Left renal cortex interstitium (tissue), 4 donors: ENCODE results near the gene LCNL1. TPM values are rescaled to one million over a fixed set of nuclear protein-coding genes. Genes with fewer than 3 reads are reported as not detected.

ENCODE experiments used
- DNase-seq, 4 donors: peaks; one replicate each; pipeline ENCODE4 v3.0.0-alpha.2; 2013; ENCODE audit warnings: low read depth in 4 of 4, low spot score in 2 of 4, missing footprints in 1 of 4
- polyA plus RNA-seq, 4 donors: library from polyadenylated mRNA; unstranded; fragments of 120-200 nt; gene quantifications; one replicate each; pipeline ENCODE4 v1.2.1, GENCODE V29; 2013; ENCODE audit not compliant: insufficient read length in 4 of 4

Gene LCNL1
- polyA plus RNA-seq, 4 donors, result 0.08 to 0.41 (median 0.17) TPM; not detected in 1

DNA sequence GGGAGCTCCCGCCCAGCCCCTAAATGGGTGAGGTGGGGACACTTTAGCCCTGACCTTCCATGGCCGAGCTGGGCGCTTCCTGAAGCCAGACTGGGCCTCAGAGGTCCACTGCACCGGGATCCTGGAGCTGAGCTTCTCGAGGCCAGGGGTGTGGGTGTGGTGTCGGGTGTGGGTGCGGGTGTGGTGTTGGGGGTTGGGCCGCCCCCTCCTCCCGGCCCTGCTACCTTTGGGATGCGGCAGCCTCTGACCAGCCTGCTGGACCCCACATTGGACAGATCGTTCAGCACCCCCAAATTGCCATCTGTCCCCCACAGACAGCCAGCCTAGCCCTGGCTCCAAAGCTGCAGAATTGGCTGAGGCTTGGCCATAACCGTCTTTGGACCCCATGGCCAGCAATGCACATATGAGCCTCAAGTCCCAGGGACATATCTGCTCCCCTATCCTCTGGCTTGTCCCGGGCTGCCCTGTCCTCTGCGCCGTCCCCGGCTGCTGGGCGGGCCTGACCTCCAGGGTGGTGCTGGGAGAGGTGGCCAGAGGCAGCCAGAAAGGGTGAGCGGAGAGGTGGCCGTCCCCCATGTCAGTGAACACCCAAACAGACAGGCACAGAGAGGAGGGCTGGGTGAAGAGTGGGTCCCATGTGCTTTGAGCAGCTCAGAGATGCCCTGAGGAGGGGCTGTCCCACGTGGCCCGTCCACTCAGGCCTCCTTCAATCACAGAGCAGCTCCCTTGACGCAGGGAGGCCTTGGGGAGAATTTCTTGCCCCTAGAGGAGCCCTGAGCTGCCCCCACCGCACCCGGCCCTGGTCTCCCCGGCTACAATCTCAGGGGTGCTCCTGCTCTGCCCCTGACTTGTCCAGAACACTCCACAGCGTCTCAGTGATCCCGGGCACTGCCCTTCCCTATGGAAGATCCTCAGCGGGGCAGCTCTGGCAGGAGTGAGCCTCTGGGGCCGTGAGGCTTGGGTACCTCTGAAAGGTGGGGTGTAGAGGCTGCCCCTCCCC, 8.9 kb upstream of the LCNL1 start:
- DNase-seq, result no peak

GRCh38 chr9:136974817-136975535, 7.8 kb upstream of the LCNL1 start:
- no peak for DNase-seq

GRCh38 chr9:136975644-136976043, 7.1 kb upstream of the LCNL1 start:
- DNase-seq, result no peak

DNA sequence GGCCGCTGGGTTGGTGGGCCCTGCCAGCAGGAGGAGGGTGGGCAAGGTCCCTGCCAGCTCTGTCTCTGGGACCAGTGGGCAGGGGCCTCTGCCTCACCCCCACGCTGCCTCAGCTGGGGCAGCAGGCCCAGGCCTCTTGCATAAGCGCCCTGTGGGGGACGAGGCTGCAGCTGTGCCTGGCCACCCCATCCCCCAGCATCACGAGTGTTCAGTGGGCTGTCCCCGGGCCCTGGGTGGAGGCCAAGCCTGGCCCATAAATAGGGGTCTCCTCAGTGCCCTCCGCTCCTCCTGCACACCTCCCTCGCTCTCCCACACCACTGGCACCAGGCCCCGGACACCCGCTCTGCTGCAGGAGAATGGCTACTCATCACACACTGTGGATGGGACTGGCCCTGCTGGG, 5.6 kb upstream of the LCNL1 start, which contains the start of gene PTGDS:
Gene PTGDS (plus strand): TSS at position 282 of the 400 bp plus-strand sequence. CDS start 75 bp downstream, at position 357.
- DNase-seq, result no peak

- no peak for DNase-seq
Measured at GRCh38 chr9:136977649-136978072, 5.1 kb upstream of the LCNL1 start.

DNA sequence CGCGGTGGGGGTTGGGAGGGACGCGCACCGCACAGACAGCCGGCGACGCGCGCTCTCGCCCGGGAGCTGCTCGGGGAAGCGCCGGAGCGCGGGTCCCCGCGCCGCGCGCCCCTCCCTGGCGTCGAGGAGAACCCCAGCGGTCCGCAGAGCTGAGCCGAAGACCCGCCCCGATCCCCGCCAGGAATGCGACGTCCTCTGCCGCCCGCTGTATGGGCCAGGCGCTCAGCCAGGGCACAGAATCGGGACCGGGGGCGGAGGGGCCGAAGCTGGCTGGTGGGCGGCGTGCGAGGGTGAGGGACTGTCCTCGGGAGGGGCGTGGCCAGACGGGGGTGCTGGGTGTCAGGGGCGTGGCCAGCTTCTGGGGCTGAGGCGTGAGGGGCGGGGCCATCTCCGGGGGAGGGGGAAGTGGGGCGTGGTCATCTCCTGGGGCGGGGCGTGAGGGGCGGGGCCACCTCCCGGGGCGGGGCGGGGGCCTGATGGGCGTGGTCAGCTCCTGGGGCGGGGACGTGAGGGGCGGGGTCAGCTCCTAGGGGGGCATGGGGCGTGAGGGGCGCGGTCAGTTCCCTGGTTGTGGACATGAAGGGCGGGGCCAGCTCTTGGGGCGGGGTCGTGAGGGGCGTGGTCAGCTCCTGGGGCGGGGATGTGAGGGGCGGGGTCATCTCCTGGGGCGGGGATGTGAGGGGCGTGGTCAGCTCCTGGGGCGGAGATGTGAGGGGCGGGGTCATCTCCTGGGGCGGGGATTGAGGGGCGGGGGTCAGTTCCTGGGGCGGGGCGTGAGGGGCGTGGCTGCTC, 4.5 kb upstream of the LCNL1 start:
- DNase-seq, result peak in 2 of 4 donors; percentile 34 to 38

- no peak for DNase-seq
Measured at GRCh38 chr9:136978865-136979544, 3.8 kb upstream of the LCNL1 start.

- no peak for DNase-seq
Measured at GRCh38 chr9:136979769-136980587, 2.8 kb upstream of the LCNL1 start.

DNA sequence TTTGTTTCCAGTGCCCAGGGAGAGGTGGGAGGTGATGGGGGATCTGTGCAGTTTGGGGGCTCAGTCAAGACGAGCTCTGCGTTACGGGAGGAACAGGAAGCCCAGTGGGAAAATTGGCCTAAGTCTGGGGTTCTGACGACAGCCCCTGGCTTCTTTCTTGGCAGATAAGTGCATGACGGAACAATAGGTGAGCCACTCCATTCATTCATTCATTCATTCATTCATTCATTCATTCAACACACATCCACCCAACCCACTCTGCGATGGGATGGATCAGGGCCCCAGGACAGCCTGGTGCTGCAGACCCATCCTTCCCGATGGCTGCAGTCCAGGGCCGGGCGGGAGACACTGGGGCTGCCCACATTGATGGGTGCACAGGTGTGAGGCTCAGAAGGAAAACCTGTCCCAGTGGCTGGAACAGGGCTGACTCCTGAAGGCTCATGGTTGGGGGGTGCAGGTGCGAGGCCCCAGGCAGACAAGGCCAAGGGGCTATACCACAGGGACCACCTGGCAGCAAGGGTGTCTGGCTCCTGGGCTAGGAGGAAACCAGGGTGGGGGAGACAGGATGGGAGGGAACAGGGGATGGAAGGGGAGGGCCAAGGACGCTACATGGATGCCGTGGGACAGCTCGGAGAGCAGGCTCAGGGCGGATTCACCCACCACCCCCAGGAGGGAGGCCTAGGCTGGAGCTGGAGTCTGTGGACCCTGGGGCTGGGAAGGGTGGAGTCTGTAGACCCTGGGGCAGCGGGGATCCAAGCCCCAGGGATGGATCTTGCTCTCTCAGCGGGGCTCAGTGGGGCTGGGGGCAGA, 1.9 kb upstream of the LCNL1 start:
- DNase-seq, result no peak

- no peak for DNase-seq
Measured at GRCh38 chr9:136981588-136982231, 1.1 kb upstream of the LCNL1 start.

DNA sequence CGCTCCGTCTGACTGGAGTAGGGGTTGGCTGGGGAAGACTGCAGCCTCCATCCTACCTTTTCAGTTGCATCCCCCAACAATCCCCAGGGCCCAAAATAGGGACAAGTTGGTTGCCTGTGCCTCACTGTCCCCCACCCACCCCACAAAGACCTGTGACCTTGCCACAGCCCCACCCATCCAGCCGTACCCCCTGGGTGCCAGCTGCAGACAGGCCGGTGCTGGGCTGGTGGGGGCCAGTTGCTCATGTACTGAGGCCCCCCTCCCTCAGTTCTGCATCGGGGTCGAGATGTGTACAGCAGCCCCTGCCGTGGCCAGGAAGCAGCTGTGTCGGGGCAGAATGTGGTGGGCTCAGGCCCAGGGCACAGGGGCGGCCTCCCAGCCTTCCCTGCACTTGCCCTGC, 374 bp downstream of the LCNL1 start:
- no peak for DNase-seq

GRCh38 chr9:136983656-136984314, 992 bp downstream of the LCNL1 start:
- DNase-seq, result no peak

DNA sequence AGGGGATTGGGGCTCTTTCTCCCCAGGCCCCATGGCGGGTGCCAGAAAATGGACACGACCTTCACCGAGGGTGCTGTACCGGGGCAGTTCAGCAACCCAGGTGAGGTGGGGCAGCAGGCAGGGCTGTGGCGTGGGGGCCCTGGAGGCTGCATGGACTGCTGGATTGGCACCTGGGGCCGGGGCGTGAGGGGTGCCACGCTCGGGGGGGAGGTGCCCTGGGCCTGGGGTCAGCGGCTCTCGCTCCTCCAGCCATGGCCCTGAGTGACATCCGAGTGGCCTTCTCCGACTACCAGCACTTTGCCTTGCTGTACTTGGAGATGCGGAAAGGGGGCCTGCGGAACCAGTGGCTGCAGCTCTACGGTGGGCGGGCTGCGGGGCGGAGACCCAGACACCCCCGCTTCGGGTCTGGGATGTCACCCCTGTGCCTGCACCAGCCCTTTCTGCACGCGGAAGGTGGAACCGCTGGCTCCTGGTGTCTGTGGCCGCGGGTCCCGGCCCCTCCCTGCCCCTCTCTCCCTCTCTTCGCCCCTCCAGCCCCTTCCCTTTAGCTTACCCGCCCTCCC, 1.8 kb downstream of the LCNL1 start:
- no peak for DNase-seq

DNA sequence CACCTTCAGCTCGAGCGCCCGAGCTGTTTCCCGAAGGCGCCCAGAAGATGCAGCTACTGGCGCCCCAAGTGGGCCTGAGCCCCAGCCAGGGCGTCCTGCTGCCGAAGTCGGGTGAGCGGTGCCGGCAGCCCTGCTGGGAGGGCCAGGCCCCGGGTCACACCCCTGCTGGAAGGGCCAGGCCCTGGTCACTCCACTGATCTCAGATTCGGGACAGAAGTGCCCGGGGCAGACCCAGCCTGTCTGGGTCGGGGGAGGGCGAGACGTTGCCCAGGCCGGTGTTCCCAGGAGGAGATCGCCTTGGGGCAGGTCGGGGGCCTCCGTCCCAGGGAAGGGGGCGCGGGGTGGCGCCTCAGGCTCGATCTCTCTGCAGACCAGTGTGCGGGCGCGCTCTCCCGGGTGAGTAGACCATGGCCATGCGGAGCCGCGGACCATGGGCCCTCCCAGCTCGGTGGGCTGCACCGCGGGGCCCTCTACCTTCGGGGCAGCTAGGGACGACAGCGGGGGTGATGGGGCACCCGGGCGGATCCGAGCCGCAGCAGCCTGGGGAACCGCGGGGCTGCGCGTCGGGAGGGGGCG, 2.3 kb downstream of the LCNL1 start:
- no peak for DNase-seq

DNA sequence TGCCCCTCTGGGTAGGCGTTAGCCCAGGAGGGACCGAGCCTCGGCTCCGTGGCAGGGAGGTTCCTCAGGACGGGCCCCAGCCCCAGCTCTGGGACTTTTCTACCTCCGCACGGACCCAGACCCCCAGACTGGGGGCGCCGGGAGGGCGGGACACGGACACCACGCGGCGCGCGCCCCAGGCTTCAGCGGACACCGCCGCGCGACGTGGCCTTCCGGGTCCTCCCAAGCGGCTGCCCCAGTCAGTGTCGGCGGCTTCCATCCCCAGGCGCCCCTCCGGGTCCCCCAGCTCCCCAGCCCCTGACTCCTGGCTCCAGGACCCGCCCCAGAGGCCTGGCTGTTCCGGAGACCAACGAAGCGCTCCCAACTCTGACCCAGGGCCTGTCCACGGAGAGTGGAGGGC, 3.1 kb downstream of the LCNL1 start:
- no peak for DNase-seq

- DNase-seq, result no peak
Measured at GRCh38 chr9:136988872-136989271, 6.1 kb downstream of the LCNL1 start.
